Breast epithelium (tissue), 3 donors: ENCODE measurements around the gene ARID4B.
"Not testable (repeated sequence)": the region's sequence is repeated elsewhere in the genome, so short reads cannot be mapped to it uniquely, and the experiment has no call there.

ENCODE experiments used
- POLR2A ChIP-seq: fragments of 450-650 bp; IDR thresholded peaks from one replicate; pipeline ENCODE4 v1.6.1; 2016; ENCODE audit warnings: antibody characterized with exemption, mild to moderate bottlenecking, moderate library complexity
- POLR2AphosphoS5 ChIP-seq, 3 donors: sonication (generic); formaldehyde crosslinking; IDR thresholded peaks; one replicate each; pipeline ENCODE4 v1.6.1; 2017; ENCODE audit warnings: antibody characterized with exemption in 3 of 3
- TF ChIP-seq, protein P1 (sequence below), 3 donors: fragments of 450-650 bp; IDR thresholded peaks; one replicate each; pipeline ENCODE4 v1.5.1; 2016 to 2017; ENCODE audit warnings: antibody characterized with exemption in 3 of 3, mild to moderate bottlenecking in 3 of 3, moderate library complexity in 3 of 3

- not testable (repeated sequence) for TF ChIP-seq POLR2A; POLR2AphosphoS5 (IDR thresholded peaks at IDR 0.05)
- TF ChIP-seq, protein P1, sequence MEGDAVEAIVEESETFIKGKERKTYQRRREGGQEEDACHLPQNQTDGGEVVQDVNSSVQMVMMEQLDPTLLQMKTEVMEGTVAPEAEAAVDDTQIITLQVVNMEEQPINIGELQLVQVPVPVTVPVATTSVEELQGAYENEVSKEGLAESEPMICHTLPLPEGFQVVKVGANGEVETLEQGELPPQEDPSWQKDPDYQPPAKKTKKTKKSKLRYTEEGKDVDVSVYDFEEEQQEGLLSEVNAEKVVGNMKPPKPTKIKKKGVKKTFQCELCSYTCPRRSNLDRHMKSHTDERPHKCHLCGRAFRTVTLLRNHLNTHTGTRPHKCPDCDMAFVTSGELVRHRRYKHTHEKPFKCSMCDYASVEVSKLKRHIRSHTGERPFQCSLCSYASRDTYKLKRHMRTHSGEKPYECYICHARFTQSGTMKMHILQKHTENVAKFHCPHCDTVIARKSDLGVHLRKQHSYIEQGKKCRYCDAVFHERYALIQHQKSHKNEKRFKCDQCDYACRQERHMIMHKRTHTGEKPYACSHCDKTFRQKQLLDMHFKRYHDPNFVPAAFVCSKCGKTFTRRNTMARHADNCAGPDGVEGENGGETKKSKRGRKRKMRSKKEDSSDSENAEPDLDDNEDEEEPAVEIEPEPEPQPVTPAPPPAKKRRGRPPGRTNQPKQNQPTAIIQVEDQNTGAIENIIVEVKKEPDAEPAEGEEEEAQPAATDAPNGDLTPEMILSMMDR (IDR thresholded peaks at IDR 0.05), result not testable (repeated sequence)
Measured at GRCh38 chr1:235283636-235284035, 44.3 kb downstream of the ARID4B start.
